GM12878 (cell line): ENCODE measurements around the gene PCDHGC3. TPM values are rescaled to one million over a fixed set of nuclear protein-coding genes. Genes with fewer than 3 reads are reported as not detected.

Experiments
- ATAC-seq: fragments of 200-7000 bp; cut with Tn5 transposase; 3 replicates; pipeline ENCODE4 v1.9.1; 2020; ENCODE audit warnings: mild to moderate bottlenecking, moderate library complexity
- BruUV-seq: library from RNA; stranded (reverse); fragments of 400-500 nt; replicated peaks from 2 replicates; lab custom pipeline; 2021; lab: Mats Ljungman, UMichigan
- CTCF ChIA-PET: fragments of 300-600 bp; sonication (Branson Sonifier 250); formaldehyde crosslinking; extraction: SDS; loops from one replicate; lab custom pipeline; 2021; ENCODE audit warnings: inconsistent platforms; lab: Yijun Ruan, JAX
- POLR2A ChIA-PET: fragments of 350-600 bp; formaldehyde crosslinking; extraction: SDS; loops from one replicate; lab custom pipeline; 2021; ENCODE audit warnings: inconsistent platforms; lab: Charles Lee
- RAD21 ChIA-PET: fragments of 300-600 bp; sonication (Branson Sonifier 250); formaldehyde crosslinking; loops from one replicate; lab custom pipeline; 2023; ENCODE audit warnings: antibody characterized with exemption; ENCODE audit not compliant: unreplicated experiment; lab: Charles Lee
- SMC1A ChIA-PET: fragments of 300-600 bp; sonication (Branson Sonifier 250); formaldehyde crosslinking; loops from one replicate; lab custom pipeline; 2023; ENCODE audit not compliant: unreplicated experiment, uncharacterized antibody; lab: Charles Lee
- DNase-seq: peaks from one replicate; pipeline ENCODE4 v3.0.0-alpha.2; 2011; ENCODE audit warnings: low read depth, low spot score
- FAIRE-seq: peaks from 3 replicates; lab custom pipeline; 2011; peaks lifted over from hg19 to GRCh38; lab: Jason Lieb, UNC
- H2AFZ ChIP-seq: 2 replicates; pipeline ENCODE4 v1.6.0; 2011; ENCODE audit warnings: low read depth, low read length, control low read depth; ENCODE audit not compliant: control insufficient read depth
- H3K27ac ChIP-seq: 2 replicates; pipeline ENCODE4 v1.5.1; 2011; ENCODE audit warnings: control low read depth; ENCODE audit not compliant: control insufficient read depth, insufficient read depth
- H3K27me3 ChIP-seq, 2 experiments: replicated peaks in 1 of 2; 2 replicates each; pipeline versions ENCODE4 v1.6.0 to v1.6.1; 2011; ENCODE audit warnings: low read length in 1 of 2; ENCODE audit not compliant: control insufficient read depth in 2 of 2, insufficient read depth in 2 of 2
- H3K36me3 ChIP-seq, 2 experiments: 2 replicates each; pipeline ENCODE4 v1.5.1; 2011; ENCODE audit warnings: low read length in 1 of 2; ENCODE audit not compliant: control insufficient read depth in 2 of 2, insufficient read depth in 2 of 2
- H3K4me1 ChIP-seq: 2 replicates; pipeline ENCODE4 v1.6.1; 2011; ENCODE audit warnings: mild to moderate bottlenecking, low read length, moderate library complexity, mixed read lengths; ENCODE audit not compliant: control insufficient read depth, insufficient read depth
- H3K4me2 ChIP-seq: 2 replicates; pipeline ENCODE4 v1.6.0; 2011; ENCODE audit warnings: control low read depth; ENCODE audit not compliant: control insufficient read depth, insufficient read depth
- H3K4me3 ChIP-seq: fragments of 200-600 bp; sonication (generic); 2 replicates; pipeline ENCODE4 v1.5.1; 2016
- H3K79me2 ChIP-seq: 2 replicates; pipeline ENCODE4 v1.6.0; 2011; ENCODE audit warnings: low read length; ENCODE audit not compliant: control insufficient read depth, insufficient read depth
- H3K9ac ChIP-seq: 2 replicates; pipeline ENCODE4 v1.8.0; 2011; ENCODE audit warnings: low read length, control low read depth, mixed read lengths; ENCODE audit not compliant: control insufficient read depth, insufficient read depth
- H3K9me3 ChIP-seq: replicated peaks from 3 replicates; pipeline ENCODE4 v1.5.1; 2011; ENCODE audit warnings: mild to moderate bottlenecking, low read length; ENCODE audit not compliant: control insufficient read depth, insufficient read depth
- H4K20me1 ChIP-seq: 2 replicates; pipeline ENCODE4 v1.6.0; 2011; ENCODE audit not compliant: control insufficient read depth, insufficient read depth
- BCLAF1 ChIP-seq: fragments of 450-650 bp; IDR thresholded peaks from 2 replicates; pipeline ENCODE4 v1.6.1; 2017; ENCODE audit warnings: antibody characterized with exemption, mild to moderate bottlenecking, moderate library complexity
- BHLHE40 ChIP-seq, 2 experiments: fragments of 450-650 bp in 1 of 2; IDR thresholded peaks; 2 replicates each; pipeline ENCODE4 v1.6.1; 2011 to 2017; ENCODE audit warnings: low read depth in 2 of 2, borderline replicate concordance in 1 of 2, improper control_type of control experiment in 1 of 2, low read length in 1 of 2, mild to moderate bottlenecking in 1 of 2
- CBX5 ChIP-seq: sonication (generic); IDR thresholded peaks from 2 replicates; pipeline ENCODE4 v1.6.1; 2016; ENCODE audit warnings: low read depth, moderate library complexity, mild to moderate bottlenecking, inconsistent platforms
- CREB1 ChIP-seq: IDR thresholded peaks from 2 replicates; pipeline ENCODE4 v1.6.1; 2012; ENCODE audit warnings: low read depth, mild to moderate bottlenecking, inconsistent platforms
- FOXM1 ChIP-seq: IDR thresholded peaks from 2 replicates; pipeline ENCODE4 v1.6.1; 2012; ENCODE audit warnings: low read depth, mild to moderate bottlenecking, inconsistent platforms, low read length, moderate library complexity
- POLR2A ChIP-seq: IDR thresholded peaks from 2 replicates; pipeline ENCODE4 v1.6.1; 2011; ENCODE audit warnings: low read depth, mild to moderate bottlenecking, low read length
- RAD21 ChIP-seq: IDR thresholded peaks from 2 replicates; pipeline ENCODE4 v1.6.1; 2011; ENCODE audit warnings: mild to moderate bottlenecking, low read depth, low read length, moderate library complexity; ENCODE audit not compliant: insufficient read depth
- RB1 ChIP-seq: fragments of 450-650 bp; formaldehyde crosslinking; IDR thresholded peaks from 2 replicates; pipeline ENCODE4 v1.6.1; 2017; ENCODE audit warnings: mild to moderate bottlenecking, borderline replicate concordance
- SIX5 ChIP-seq: IDR thresholded peaks from 2 replicates; pipeline ENCODE4 v1.6.1; 2011; ENCODE audit warnings: mild to moderate bottlenecking, low read depth, low read length, moderate library complexity; ENCODE audit not compliant: severe bottlenecking
- YY1 ChIP-seq: IDR thresholded peaks from 2 replicates; pipeline ENCODE4 v1.6.1; 2011; ENCODE audit warnings: low read depth, mild to moderate bottlenecking, low read length
- ZBED1 ChIP-seq: IDR thresholded peaks from 2 replicates; pipeline ENCODE4 v1.6.1; 2016; ENCODE audit warnings: borderline replicate concordance
- ZNF384 ChIP-seq: IDR thresholded peaks from 2 replicates; pipeline ENCODE4 v1.6.1; 2012; ENCODE audit warnings: low read depth, mild to moderate bottlenecking, low read length, improper control_type of control experiment, borderline replicate concordance
- WGBS: methylation state at CpG from one replicate; pipeline ENCODE4 v1.1.6; 2016; ENCODE audit warnings: low lambda C conversion rate; ENCODE audit not compliant: insufficient replicate concordance, insufficient coverage; ENCODE audit errors: missing lambda C conversion rate; 5-methylcytosine and 5-hydroxymethylcytosine counted together
- in situ Hi-C: fragments of 300-500 bp; cut with MboI; formaldehyde crosslinking; loops from 9 replicates; pipeline ENCODE4 v1.14.3; 2018; ENCODE audit warnings: mixed read lengths
- intact Hi-C: fragments of 100-400 bp; cut with micrococcal nuclease; formaldehyde crosslinking; loops from one replicate; pipeline ENCODE4 v1.14.2; 2022; ENCODE audit not compliant: unreplicated experiment
- polyA plus RNA-seq, 11 experiments: library from polyadenylated mRNA; depleted of rRNA in 4 of 11; unstranded in 6 of 11; stranded (reverse) in 5 of 11; fragments of >200 nt; fragmentation: Nextera tagmentation in 4 of 11; fragmentation: Illumina TruSeq in 1 of 11; extraction: Ambion mirVana in 4 of 11; extraction: Trizol in 1 of 11; gene quantifications; 1 replicate in 1 of 11; 2 replicates in 10 of 11; pipeline versions ENCODE4 v1.2.1 to v1.2.3, GENCODE V29; 2011 to 2016; ENCODE audit warnings: inconsistent platforms in 2 of 11, missing spikeins in 2 of 11, low read depth in 1 of 11
- total RNA-seq, 4 experiments: library from RNA; depleted of rRNA in 3 of 4; stranded (reverse); fragments of >200 nt in 3 of 4; fragmentation: Illumina TruSeq in 1 of 4; extraction: Trizol in 1 of 4; gene quantifications; 2 replicates each; pipeline versions ENCODE4 v1.2.1 to v1.2.3, GENCODE V29; 2013 to 2021
- TF ChIP-seq, protein P1 (sequence below), 3 experiments: IDR thresholded peaks in 2 of 3; conservative IDR thresholded peaks in 1 of 3; 2 replicates each; pipeline ENCODE4 v1.5.1; 2011; ENCODE audit warnings: low read depth in 3 of 3, low read length in 3 of 3, mild to moderate bottlenecking in 3 of 3, control low read depth in 2 of 3, moderate library complexity in 2 of 3, inconsistent platforms in 1 of 3, mixed read lengths in 1 of 3; ENCODE audit not compliant: control insufficient read depth in 2 of 3, insufficient read depth in 1 of 3; ENCODE audit errors: extremely low read depth in 1 of 3
- TF ChIP-seq, protein P2 (sequence below): fragments of 450-650 bp; IDR thresholded peaks from 2 replicates; pipeline ENCODE4 v1.6.1; 2018; ENCODE audit warnings: mild to moderate bottlenecking, low read depth, moderate library complexity; ENCODE audit not compliant: partially characterized antibody

Gene PCDHGC3
- total and polyA plus RNA-seq, 10 of the 15 experiments (the other 5 are each of a cell fraction or from before 2014, with no cell fraction given) = 0.53 to 22.1 (median 12.0) TPM

- Histone ChIP-seq H3K27me3 (no peaks in the 10 kb centered on the region), H4K20me1 (no peaks in the 10 kb centered on the region), H3K4me1 (no peaks in the 10 kb centered on the region; the same call in 1 of the 2 replicates), H3K36me3 (no peaks in the 10 kb centered on the region), H3K4me3 (peak within 1 kb of the TSS; percentile 22; the same call in 1 of the 2 replicates), H3K27ac (no peak within 1 kb of the TSS), H3K4me2 (peak within 1 kb of the TSS; percentile 43), H3K79me2 (no peaks in the 10 kb centered on the region), H3K9me3 (peaks cover 18% of the 10 kb centered on the region; the same call in 2 of the 3 replicates), H2AFZ (peak within 1 kb of the TSS; percentile 81), H3K9ac (no peak within 1 kb of the TSS)
- ChIA-PET POLR2A (interaction anchor here (0.8 kb wide), 1 partner anchor 95 kb away, joined by 3 read pairs; no protein-coding TSS in a partner anchor), CTCF (interaction anchor here (0.5 to 4.2 kb wide), 36 partner anchors 9 to 230 kb away, joined by 3 to 61 read pairs (median 6); partner anchors contain the start of genes PCDHGA10, PCDHGA11, PCDHGB3 and PCDHGB6), SMC1A (interaction anchor here (0.5 to 2.8 kb wide), 23 partner anchors 8 to 133 kb away, joined by 3 to 20 read pairs (median 4); partner anchors contain the start of genes PCDHGA11, PCDHGB3, PCDHGB7 and PCDHGC3), RAD21 (interaction anchor here (1.0 to 1.9 kb wide), 13 partner anchors 8 to 167 kb away, joined by 3 to 21 read pairs (median 8); partner anchors contain the start of genes PCDHGA10, PCDHGA11, PCDHGB3 and PCDHGC5)
- 33% methylated on average over 31 of the region's 33 CpGs for WGBS
- BruUV-seq = TSS peak; percentile 69
- in situ Hi-C loops = no loop called here
- intact Hi-C loops = loop anchor here (1.0 kb wide), 2 partner anchors 82 to 94 kb away; no protein-coding TSS in a partner anchor
- FAIRE-seq (peak; percentile 94), DNase-seq (peak; percentile 37), ATAC-seq (peak; percentile 96)
- TF ChIP-seq SIX5 = no peak
- no peak for TF ChIP-seq CREB1
- TF ChIP-seq, protein P1, sequence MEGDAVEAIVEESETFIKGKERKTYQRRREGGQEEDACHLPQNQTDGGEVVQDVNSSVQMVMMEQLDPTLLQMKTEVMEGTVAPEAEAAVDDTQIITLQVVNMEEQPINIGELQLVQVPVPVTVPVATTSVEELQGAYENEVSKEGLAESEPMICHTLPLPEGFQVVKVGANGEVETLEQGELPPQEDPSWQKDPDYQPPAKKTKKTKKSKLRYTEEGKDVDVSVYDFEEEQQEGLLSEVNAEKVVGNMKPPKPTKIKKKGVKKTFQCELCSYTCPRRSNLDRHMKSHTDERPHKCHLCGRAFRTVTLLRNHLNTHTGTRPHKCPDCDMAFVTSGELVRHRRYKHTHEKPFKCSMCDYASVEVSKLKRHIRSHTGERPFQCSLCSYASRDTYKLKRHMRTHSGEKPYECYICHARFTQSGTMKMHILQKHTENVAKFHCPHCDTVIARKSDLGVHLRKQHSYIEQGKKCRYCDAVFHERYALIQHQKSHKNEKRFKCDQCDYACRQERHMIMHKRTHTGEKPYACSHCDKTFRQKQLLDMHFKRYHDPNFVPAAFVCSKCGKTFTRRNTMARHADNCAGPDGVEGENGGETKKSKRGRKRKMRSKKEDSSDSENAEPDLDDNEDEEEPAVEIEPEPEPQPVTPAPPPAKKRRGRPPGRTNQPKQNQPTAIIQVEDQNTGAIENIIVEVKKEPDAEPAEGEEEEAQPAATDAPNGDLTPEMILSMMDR (IDR thresholded peaks at IDR 0.05 in 2 of 3, conservative IDR thresholded peaks at IDR 0.05 in 1 of 3; ENCODE audit: control insufficient read depth in 2 of 3, extremely low read depth in 1 of 3, insufficient read depth in 1 of 3, low read depth in 3 of 3, low read length in 3 of 3) = peak; percentile 62 to 82 (median 68)
- no peak for TF ChIP-seq ZBED1
- peak; percentile 7; the same call in 1 of the 2 replicates for TF ChIP-seq ZNF384
- TF ChIP-seq CBX5 = no peak
- TF ChIP-seq POLR2A = no peak
- TF ChIP-seq RB1 = no peak
- TF ChIP-seq, protein P2, sequence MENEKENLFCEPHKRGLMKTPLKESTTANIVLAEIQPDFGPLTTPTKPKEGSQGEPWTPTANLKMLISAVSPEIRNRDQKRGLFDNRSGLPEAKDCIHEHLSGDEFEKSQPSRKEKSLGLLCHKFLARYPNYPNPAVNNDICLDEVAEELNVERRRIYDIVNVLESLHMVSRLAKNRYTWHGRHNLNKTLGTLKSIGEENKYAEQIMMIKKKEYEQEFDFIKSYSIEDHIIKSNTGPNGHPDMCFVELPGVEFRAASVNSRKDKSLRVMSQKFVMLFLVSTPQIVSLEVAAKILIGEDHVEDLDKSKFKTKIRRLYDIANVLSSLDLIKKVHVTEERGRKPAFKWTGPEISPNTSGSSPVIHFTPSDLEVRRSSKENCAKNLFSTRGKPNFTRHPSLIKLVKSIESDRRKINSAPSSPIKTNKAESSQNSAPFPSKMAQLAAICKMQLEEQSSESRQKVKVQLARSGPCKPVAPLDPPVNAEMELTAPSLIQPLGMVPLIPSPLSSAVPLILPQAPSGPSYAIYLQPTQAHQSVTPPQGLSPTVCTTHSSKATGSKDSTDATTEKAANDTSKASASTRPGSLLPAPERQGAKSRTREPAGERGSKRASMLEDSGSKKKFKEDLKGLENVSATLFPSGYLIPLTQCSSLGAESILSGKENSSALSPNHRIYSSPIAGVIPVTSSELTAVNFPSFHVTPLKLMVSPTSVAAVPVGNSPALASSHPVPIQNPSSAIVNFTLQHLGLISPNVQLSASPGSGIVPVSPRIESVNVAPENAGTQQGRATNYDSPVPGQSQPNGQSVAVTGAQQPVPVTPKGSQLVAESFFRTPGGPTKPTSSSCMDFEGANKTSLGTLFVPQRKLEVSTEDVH = no peak
- TF ChIP-seq FOXM1 = no peak
- TF ChIP-seq BCLAF1 = no peak
- 0 out of 4 replicates have a peak, but pooled peaks of 1 of the 2 experiments have one; percentile 37 for TF ChIP-seq BHLHE40 (IDR thresholded peaks at IDR 0.05; ENCODE audit: borderline replicate concordance in 1 of 2, low read depth in 2 of 2, low read length in 1 of 2)
- peak; percentile 56 for TF ChIP-seq RAD21
- 0 out of 2 replicates have a peak, but pooled peaks have one; percentile 25 for TF ChIP-seq YY1
These were observed 45.2 kb upstream of the PCDHGC3 start, which contains the start of gene PCDHGA12 for GRCh38 chr5:141430332-141431113. Gene PCDHGA12 (plus strand): TSS chr5:141430507. CDS start chr5:141430760, 253 bp downstream.
